Endothelial cell (in vitro differentiated cells): ENCODE measurements around the gene LRRC40. TPM values are rescaled to one million over a fixed set of nuclear protein-coding genes. Genes with fewer than 3 reads are reported as not detected.

Source experiments
- DNase-seq: peaks from one replicate; pipeline ENCODE4 v3.0.0; 2021; ENCODE audit warnings: low spot score
- H3K27ac Mint-ChIP-seq: one replicate; pipeline ENCODE4 v1.8.0; 2021; ENCODE audit warnings: mixed read lengths, inconsistent platforms; ENCODE audit not compliant: unreplicated experiment
- H3K27me3 Mint-ChIP-seq: one replicate; pipeline ENCODE4 v1.8.0; 2021; ENCODE audit warnings: mild to moderate bottlenecking, moderate library complexity, mixed read lengths, inconsistent platforms; ENCODE audit not compliant: unreplicated experiment
- H3K36me3 Mint-ChIP-seq: one replicate; pipeline ENCODE4 v1.8.0; 2021; ENCODE audit warnings: mild to moderate bottlenecking, low read depth, mixed read lengths, inconsistent platforms; ENCODE audit not compliant: unreplicated experiment
- H3K4me1 Mint-ChIP-seq: one replicate; pipeline ENCODE4 v1.8.0; 2021; ENCODE audit warnings: mild to moderate bottlenecking, mixed read lengths, inconsistent platforms; ENCODE audit not compliant: unreplicated experiment
- H3K4me3 Mint-ChIP-seq: one replicate; pipeline ENCODE4 v1.8.0; 2021; ENCODE audit warnings: mild to moderate bottlenecking, mixed read lengths, inconsistent platforms; ENCODE audit not compliant: unreplicated experiment
- H3K9me3 Mint-ChIP-seq: one replicate; pipeline ENCODE4 v1.8.0; 2021; ENCODE audit warnings: mixed read lengths, inconsistent platforms; ENCODE audit not compliant: unreplicated experiment
- CTCF ChIP-seq: fragments of 200-600 bp; sonication (generic); IDR thresholded peaks from one replicate; pipeline ENCODE4 v1.5.0; 2021; ENCODE audit warnings: antibody characterized with exemption; ENCODE audit not compliant: unreplicated experiment
- total RNA-seq: library from RNA; stranded (reverse); fragmentation: NEBNext Ultra II Directional; extraction: Animal tissue kit (Norgen Biotek cat#: 25700); gene quantifications from one replicate; pipeline ENCODE4 v1.2.1, GENCODE V29; 2021; ENCODE audit not compliant: unreplicated experiment

Gene LRRC40
- total RNA-seq, 1 donor from 2014 or later: 27.2 TPM

GRCh38 chr1:70171512-70171911 is 33.9 kb downstream of the LRRC40 start:
- Mint-ChIP-seq H3K27me3 (peaks cover 7% of the 10 kb centered on the region), H3K27ac (no peak overlapping the region), H3K36me3 (peaks cover 10% of the 10 kb centered on the region), H3K9me3 (no peaks in the 10 kb centered on the region), H3K4me1 (peaks cover 25% of the 10 kb centered on the region), H3K4me3 (no peak overlapping the region)
- DNase-seq: no peak
- TF ChIP-seq CTCF: no peak

- Mint-ChIP-seq H3K36me3 (peaks cover 10% of the 10 kb centered on the region), H3K9me3 (no peaks in the 10 kb centered on the region), H3K4me1 (peaks cover 25% of the 10 kb centered on the region), H3K27me3 (peaks cover 7% of the 10 kb centered on the region), H3K4me3 (peak overlapping the region; percentile 59), H3K27ac (peak overlapping the region; percentile 91)
- no peak for DNase-seq
- TF ChIP-seq CTCF: no peak
These were observed 36.1 kb downstream of the LRRC40 start for GRCh38 chr1:70169018-70169839.

- peak overlapping the region; percentile 91 for H3K27ac Mint-ChIP-seq
- H3K36me3 Mint-ChIP-seq: peaks cover 13% of the 10 kb centered on the region
- H3K9me3 Mint-ChIP-seq: no peaks in the 10 kb centered on the region
- peaks cover 25% of the 10 kb centered on the region for H3K4me1 Mint-ChIP-seq
- DNase-seq: no peak
- H3K27me3 Mint-ChIP-seq: peaks cover 7% of the 10 kb centered on the region
- H3K4me3 Mint-ChIP-seq: no peak overlapping the region
- TF ChIP-seq CTCF: no peak
These were observed 37.1 kb downstream of the LRRC40 start for GRCh38 chr1:70168283-70168682.

- TF ChIP-seq CTCF: no peak
- peaks cover 21% of the 10 kb centered on the region for H3K4me1 Mint-ChIP-seq
- no peaks in the 10 kb centered on the region for H3K9me3 Mint-ChIP-seq
- DNase-seq: no peak
- H3K27me3 Mint-ChIP-seq: peaks cover 6% of the 10 kb centered on the region
- H3K4me3 Mint-ChIP-seq: no peak overlapping the region
- H3K36me3 Mint-ChIP-seq: peaks cover 12% of the 10 kb centered on the region
- no peak overlapping the region for H3K27ac Mint-ChIP-seq
These were observed 41.0 kb downstream of the LRRC40 start for GRCh38 chr1:70164350-70164749.

- no peaks in the 10 kb centered on the region for H3K9me3 Mint-ChIP-seq
- no peak for TF ChIP-seq CTCF
- no peak overlapping the region for H3K4me3 Mint-ChIP-seq
- H3K27ac Mint-ChIP-seq: no peak overlapping the region
- no peak for DNase-seq
- H3K27me3 Mint-ChIP-seq: peaks cover 2% of the 10 kb centered on the region
- no peaks in the 10 kb centered on the region for H3K4me1 Mint-ChIP-seq
- H3K36me3 Mint-ChIP-seq: peaks cover 3% of the 10 kb centered on the region
These were observed 48.8 kb downstream of the LRRC40 start for GRCh38 chr1:70156529-70157120.
